Amygdala (tissue), 56 donors: Measurements from ENCODE around the gene DHRS1.
A peak's percentile ranks its signal among the peaks of the same experiment; 100 is the strongest.
"Not testable (repeated sequence)": the region's sequence is repeated elsewhere in the genome, so short reads cannot be mapped to it uniquely, and the experiment has no call there.

Experiments used
- DNase-seq, 56 donors: peaks; one replicate each; lab custom pipeline; 2025; lab: John Stamatoyannopoulos, UW

Gene DHRS1

GRCh38 chr14:24254630-24255392 lies 44.8 kb downstream of the DHRS1 start:
- DNase-seq = no peak

GRCh38 chr14:24253936-24254335 lies 45.6 kb downstream of the DHRS1 start:
- DNase-seq = no peak

GRCh38 chr14:24252289-24253124 lies 47.1 kb downstream of the DHRS1 start:
- no peak for DNase-seq

GRCh38 chr14:24251880-24252288 lies 47.7 kb downstream of the DHRS1 start:
- no peak for DNase-seq

GRCh38 chr14:24250354-24250753 lies 49.2 kb downstream of the DHRS1 start:
- DNase-seq = no peak

GRCh38 chr14:24249230-24250021 lies 50.2 kb downstream of the DHRS1 start:
- DNase-seq = no peak

- DNase-seq = no peak
Measured at GRCh38 chr14:24247422-24247821, 52.2 kb downstream of the DHRS1 start.

GRCh38 chr14:24246765-24247212 lies 52.8 kb downstream of the DHRS1 start:
- no peak for DNase-seq

GRCh38 chr14:24245350-24245749 lies 54.2 kb downstream of the DHRS1 start:
- not testable (repeated sequence) for DNase-seq

GRCh38 chr14:24243336-24243836 lies 56.2 kb downstream of the DHRS1 start:
- DNase-seq = peak in 1 of 56 donors; percentile 37

- DNase-seq = peak in 39 of 56 donors; percentile 56 to 99 (median 95)
Measured at GRCh38 chr14:24241829-24242443, 57.6 kb downstream of the DHRS1 start.
